HG02623 (cell line): ENCODE data around the gene FAM83E.
"Not testable (repeated sequence)": the region's sequence is repeated elsewhere in the genome, so short reads cannot be mapped to it uniquely, and the experiment has no call there.

ENCODE experiments used
- ATAC-seq: cut with Tn5 transposase; IDR thresholded peaks from one replicate; pipeline ENCODE4 v1.9.1; 2021; ENCODE audit warnings: moderate library complexity; ENCODE audit not compliant: unreplicated experiment

The FAM83E gene

GRCh38 chr19:48578891-48579290 is 36.0 kb downstream of the FAM83E start:
- ATAC-seq: no peak

- not testable (repeated sequence) for ATAC-seq
These were observed 37.0 kb downstream of the FAM83E start for GRCh38 chr19:48577908-48578307.

GRCh38 chr19:48575931-48576622 is 38.8 kb downstream of the FAM83E start:
- ATAC-seq: no peak

GRCh38 chr19:48573163-48573505 is 41.7 kb downstream of the FAM83E start:
- ATAC-seq: no peak

- no peak for ATAC-seq
These were observed 43.3 kb downstream of the FAM83E start for GRCh38 chr19:48571378-48572162.

GRCh38 chr19:48569814-48570213 is 45.1 kb downstream of the FAM83E start:
- ATAC-seq: no peak

GRCh38 chr19:48568345-48568886 is 46.5 kb downstream of the FAM83E start:
- no peak for ATAC-seq

GRCh38 chr19:48565090-48565489 is 49.8 kb downstream of the FAM83E start:
- no peak for ATAC-seq
